ENCODE results near the gene TOR3A.
"Not testable (repeated sequence)": the region's sequence is repeated elsewhere in the genome, so short reads cannot be mapped to it uniquely, and the experiment has no call there.

TOR3A gene

GRCh38 chr1:179115181-179115580 is 33.3 kb downstream of the TOR3A start:
- DNase-seq, result no peak

GRCh38 chr1:179119513-179119912 is 37.6 kb downstream of the TOR3A start:
- no peak for DNase-seq

- DNase-seq, result no peak
Measured at GRCh38 chr1:179120736-179121135, 38.9 kb downstream of the TOR3A start.

GRCh38 chr1:179121159-179121938 is 39.5 kb downstream of the TOR3A start:
- DNase-seq, result peak; percentile 48

GRCh38 chr1:179124873-179125272 is 43.0 kb downstream of the TOR3A start:
- no peak for DNase-seq

GRCh38 chr1:179126338-179127060 is 44.6 kb downstream of the TOR3A start:
- no peak for DNase-seq

GRCh38 chr1:179127163-179127895 is 45.5 kb downstream of the TOR3A start:
- no peak for DNase-seq

GRCh38 chr1:179128520-179128919 is 46.6 kb downstream of the TOR3A start:
- no peak for DNase-seq

GRCh38 chr1:179129702-179130473 is 48.0 kb downstream of the TOR3A start:
- no peak for DNase-seq

GRCh38 chr1:179135168-179135567 is 53.3 kb downstream of the TOR3A start:
- not testable (repeated sequence) for DNase-seq

GRCh38 chr1:179135707-179136106 is 53.8 kb downstream of the TOR3A start:
- not testable (repeated sequence) for DNase-seq

- DNase-seq, result no peak
Measured at GRCh38 chr1:179137617-179138255, 55.9 kb downstream of the TOR3A start.

GRCh38 chr1:179138755-179139154 is 56.9 kb downstream of the TOR3A start:
- peak; percentile 21 for DNase-seq

GRCh38 chr1:179141592-179142251 is 59.9 kb downstream of the TOR3A start:
- DNase-seq, result no peak

GRCh38 chr1:179142889-179143299 is 61.0 kb downstream of the TOR3A start:
- DNase-seq, result peak; percentile 50

- no peak for DNase-seq
Measured at GRCh38 chr1:179143322-179143721, 61.5 kb downstream of the TOR3A start.

- no peak for DNase-seq
Measured at GRCh38 chr1:179144626-179145025, 62.8 kb downstream of the TOR3A start.

- no peak for DNase-seq
Measured at GRCh38 chr1:179145521-179145920, 63.7 kb downstream of the TOR3A start.
